Heart left ventricle (tissue), 16 donors: ENCODE results near the gene EPHB1. TPM values are rescaled to one million over a fixed set of nuclear protein-coding genes. Genes with fewer than 3 reads are reported as not detected.

Experiments
- ATAC-seq, 4 donors: fragments of 200-7000 bp; cut with Tn5 transposase; one replicate each; pipeline ENCODE4 v1.9.1; 2020 to 2022; ENCODE audit warnings: moderate library complexity in 4 of 4, mild to moderate bottlenecking in 3 of 4, moderate number of reproducible peaks in 1 of 4
- DNase-seq, 5 donors: peaks; one replicate each; pipeline ENCODE4 v3.0.0-alpha.2; 2020
- H3K27ac ChIP-seq, 12 donors: fragments of 200-600 bp; sonication (generic) in 4 of 12; one replicate each; pipeline versions ENCODE4 v1.5.0 to v1.8.0; 2016 to 2022; ENCODE audit warnings: mild to moderate bottlenecking in 2 of 12
- H3K27me3 ChIP-seq, 9 donors: fragments of 200-600 bp; sonication (generic) in 2 of 9; one replicate each; pipeline versions ENCODE4 v1.5.1 to v1.8.0; 2016 to 2022; ENCODE audit warnings: mild to moderate bottlenecking in 3 of 9
- H3K36me3 ChIP-seq, 9 donors: fragments of 200-600 bp; sonication (generic) in 2 of 9; one replicate each; pipeline versions ENCODE4 v1.5.0 to v1.8.0; 2018 to 2022; ENCODE audit warnings: mild to moderate bottlenecking in 2 of 9
- H3K4me1 ChIP-seq, 12 donors: fragments of 200-600 bp; sonication (generic) in 4 of 12; one replicate each; pipeline versions ENCODE4 v1.5.0 to v1.8.0; 2016 to 2022; ENCODE audit warnings: mild to moderate bottlenecking in 3 of 12
- H3K4me3 ChIP-seq, 12 donors: fragments of 200-600 bp; sonication (generic) in 4 of 12; one replicate each; pipeline versions ENCODE4 v1.5.0 to v1.8.0; 2017 to 2022; ENCODE audit warnings: mild to moderate bottlenecking in 9 of 12, moderate library complexity in 4 of 12
- H3K9me3 ChIP-seq, 12 donors: fragments of 200-600 bp; sonication (generic) in 4 of 12; one replicate each; pipeline versions ENCODE4 v1.5.0 to v1.8.0; 2016 to 2022; ENCODE audit warnings: mild to moderate bottlenecking in 1 of 12
- POLR2A ChIP-seq, 2 donors: fragments of 450-650 bp; IDR thresholded peaks; one replicate each; pipeline ENCODE4 v1.6.1; 2017; ENCODE audit warnings: antibody characterized with exemption in 2 of 2, mild to moderate bottlenecking in 2 of 2, moderate library complexity in 2 of 2
- WGBS, 4 donors: extraction: QIAGEN DNeasy Blood & Tissue Kit in 2 of 4; methylation state at CpG; one replicate each; pipeline versions ENCODE4 v1.1.5 to v1.1.7; 2013 to 2018; 5-methylcytosine and 5-hydroxymethylcytosine counted together
- intact Hi-C, 10 donors: fragments of 100-400 bp; cut with DNase I; formaldehyde crosslinking; loops; one replicate each; pipeline versions ENCODE4 v1.11.1 to v1.14.2; 2022
- polyA plus RNA-seq, 2 donors: library from polyadenylated mRNA; stranded (reverse); fragments of 200-250 nt; gene quantifications; one replicate each; pipeline ENCODE4 v1.2.3, GENCODE V29; 2013
- total RNA-seq, 9 donors: library from RNA; depleted of rRNA in 2 of 9; stranded (reverse); fragments of >200 nt in 2 of 9; fragmentation: NEBNext Ultra II Directional in 3 of 9; extraction: Animal tissue kit (Norgen Biotek cat#: 25700) in 3 of 9; gene quantifications; one replicate each; pipeline versions ENCODE4 v1.1.0 to v1.2.4, GENCODE V29; 2016 to 2023
- TF ChIP-seq, protein P1 (sequence below), 12 donors: fragments of 200-600 bp; sonication (generic) in 4 of 12; IDR thresholded peaks; one replicate each; pipeline versions ENCODE4 v1.5.0 to v1.8.0; 2018 to 2022; ENCODE audit warnings: antibody characterized with exemption in 12 of 12, mild to moderate bottlenecking in 5 of 12
- donor health status: ischemic (EF 13 %, LVEDD 7.1; RV severe dilation, severe dysfunction).
- donor health status: healthy with polysubstance abuse.
- donor health status: DM: no; HTN: yes; CAD: no.
- donor health status: DM: no; HTN: no; CAD: no.
- donor health status: ischemic (EF 25% LVEDD 6.9; RV normal size, moderate dysfunction).
- donor health status: ischemic (EF 25% LVEDD 5.7; RV mildly dilated, moderate dysfunction).
- donor health status: healthy.
- donor health status: DM: yes; HTN: yes; CAD: no.
- donor health status: ischemic (EF 35%, LVEDD 5.7; RV mildly dilated, moderate dysfunction).
- donor health status: nonischemic (EF 11% LVEDD 7.7; RV severe dilation, severe dysfunction).
- donor health status: DM: yes; HTN: yes; CAD: no.
- donor health status: PGD.
- donor health status: ischemic (EF 29% LVEDD 5.4; RV normal size, mild dysfunction).
- donor health status: nonischemic (EF 23%, LVEDD 6.1; RV moderate dilation, normal function).

The EPHB1 gene
- total and polyA plus RNA-seq, 11 donors, result 0.31 to 2.2 (median 1.1) TPM

- Histone ChIP-seq H3K36me3 (no peaks in the 10 kb centered on the region), H3K4me3 (no peak overlapping the region), H3K27ac (no peak overlapping the region), H3K27me3 (no peaks in the 10 kb centered on the region), H3K9me3 (peaks cover 0 to 9% (median 4%) of the 10 kb centered on the region in 12 donors), H3K4me1 (no peaks in the 10 kb centered on the region)
- WGBS, 4 donors, result 33 to 66% (median 39%) methylated on average over 2 of the region's 2 CpGs
- TF ChIP-seq, protein P1, sequence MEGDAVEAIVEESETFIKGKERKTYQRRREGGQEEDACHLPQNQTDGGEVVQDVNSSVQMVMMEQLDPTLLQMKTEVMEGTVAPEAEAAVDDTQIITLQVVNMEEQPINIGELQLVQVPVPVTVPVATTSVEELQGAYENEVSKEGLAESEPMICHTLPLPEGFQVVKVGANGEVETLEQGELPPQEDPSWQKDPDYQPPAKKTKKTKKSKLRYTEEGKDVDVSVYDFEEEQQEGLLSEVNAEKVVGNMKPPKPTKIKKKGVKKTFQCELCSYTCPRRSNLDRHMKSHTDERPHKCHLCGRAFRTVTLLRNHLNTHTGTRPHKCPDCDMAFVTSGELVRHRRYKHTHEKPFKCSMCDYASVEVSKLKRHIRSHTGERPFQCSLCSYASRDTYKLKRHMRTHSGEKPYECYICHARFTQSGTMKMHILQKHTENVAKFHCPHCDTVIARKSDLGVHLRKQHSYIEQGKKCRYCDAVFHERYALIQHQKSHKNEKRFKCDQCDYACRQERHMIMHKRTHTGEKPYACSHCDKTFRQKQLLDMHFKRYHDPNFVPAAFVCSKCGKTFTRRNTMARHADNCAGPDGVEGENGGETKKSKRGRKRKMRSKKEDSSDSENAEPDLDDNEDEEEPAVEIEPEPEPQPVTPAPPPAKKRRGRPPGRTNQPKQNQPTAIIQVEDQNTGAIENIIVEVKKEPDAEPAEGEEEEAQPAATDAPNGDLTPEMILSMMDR (IDR thresholded peaks at IDR 0.05), result no peak
- TF ChIP-seq POLR2A (IDR thresholded peaks at IDR 0.05), result no peak
- ATAC-seq, result peak in 2 of 4 donors; percentile 36 to 54
- intact Hi-C loops, result no loop called here
- DNase-seq, result no peak
Measured at GRCh38 chr3:134955874-134956273, 160.8 kb downstream of the EPHB1 start.

DNA sequence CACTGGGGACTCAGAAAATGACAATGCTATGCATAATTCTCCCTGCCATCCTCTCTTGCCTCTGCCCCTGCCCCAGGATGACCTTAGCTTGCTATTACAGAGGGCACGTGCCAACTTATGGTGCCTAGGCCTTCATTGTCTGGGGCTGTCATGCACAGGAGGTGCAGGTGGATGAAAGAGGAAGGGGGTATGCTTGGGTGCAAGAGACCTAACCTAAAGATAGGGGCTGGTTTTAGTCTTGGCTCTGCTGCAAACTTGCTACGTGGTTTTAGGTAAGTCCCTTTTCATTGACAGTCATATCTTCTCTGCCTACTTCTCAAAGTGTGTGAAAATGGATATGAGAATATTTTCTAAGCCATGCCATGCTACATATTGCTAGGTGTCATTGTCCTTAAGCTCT, 161.3 kb downstream of the EPHB1 start:
- WGBS, 4 donors, result 77 to 91% (median 81%) methylated on average over 2 of the region's 2 CpGs
- TF ChIP-seq POLR2A (IDR thresholded peaks at IDR 0.05), result no peak
- TF ChIP-seq, protein P1 (IDR thresholded peaks at IDR 0.05), result no peak
- no peak overlapping the region for H3K27ac ChIP-seq
- intact Hi-C loops, result no loop called here
- no peak overlapping the region for H3K4me3 ChIP-seq
- H3K27me3 ChIP-seq, result no peaks in the 10 kb centered on the region
- peaks cover 0 to 4% (median 0%) of the 10 kb centered on the region in 12 donors for H3K9me3 ChIP-seq
- no peaks in the 10 kb centered on the region for H3K36me3 ChIP-seq
- no peaks in the 10 kb centered on the region for H3K4me1 ChIP-seq
- no peak for ATAC-seq
- DNase-seq, result no peak

GRCh38 chr3:134956844-134957243, 161.8 kb downstream of the EPHB1 start:
- 85 to 100% (median 98%) methylated on average over 1 of the region's 1 CpG for WGBS, 4 donors
- H3K4me3 ChIP-seq, result no peak overlapping the region
- intact Hi-C loops, result no loop called here
- H3K9me3 ChIP-seq, result no peaks in the 10 kb centered on the region
- H3K27ac ChIP-seq, result no peak overlapping the region
- no peaks in the 10 kb centered on the region for H3K4me1 ChIP-seq
- no peaks in the 10 kb centered on the region for H3K27me3 ChIP-seq
- DNase-seq (no peak), ATAC-seq (no peak)
- TF ChIP-seq, protein P1 (IDR thresholded peaks at IDR 0.05), result no peak
- no peak for TF ChIP-seq POLR2A (IDR thresholded peaks at IDR 0.05)
- no peaks in the 10 kb centered on the region for H3K36me3 ChIP-seq

GRCh38 chr3:134959516-134959915, 164.5 kb downstream of the EPHB1 start:
- no peak for DNase-seq
- H3K4me3 ChIP-seq, result no peak overlapping the region
- TF ChIP-seq, protein P1 (IDR thresholded peaks at IDR 0.05), result no peak
- no peak for TF ChIP-seq POLR2A (IDR thresholded peaks at IDR 0.05)
- no peaks in the 10 kb centered on the region for H3K27me3 ChIP-seq
- H3K36me3 ChIP-seq, result no peaks in the 10 kb centered on the region
- intact Hi-C loops, result no loop called here
- no peaks in the 10 kb centered on the region for H3K9me3 ChIP-seq
- ATAC-seq, result no peak
- H3K4me1 ChIP-seq, result no peaks in the 10 kb centered on the region
- no peak overlapping the region for H3K27ac ChIP-seq
